ENCODE data around the gene ATP5PD. TPM values are rescaled to one million over a fixed set of nuclear protein-coding genes. Genes with fewer than 3 reads are reported as not detected.
"Not testable (repeated sequence)": the region's sequence is repeated elsewhere in the genome, so short reads cannot be mapped to it uniquely, and the experiment has no call there.

ATP5PD gene
- total RNA-seq, 1 donor from 2014 or later: 863 TPM

DNA sequence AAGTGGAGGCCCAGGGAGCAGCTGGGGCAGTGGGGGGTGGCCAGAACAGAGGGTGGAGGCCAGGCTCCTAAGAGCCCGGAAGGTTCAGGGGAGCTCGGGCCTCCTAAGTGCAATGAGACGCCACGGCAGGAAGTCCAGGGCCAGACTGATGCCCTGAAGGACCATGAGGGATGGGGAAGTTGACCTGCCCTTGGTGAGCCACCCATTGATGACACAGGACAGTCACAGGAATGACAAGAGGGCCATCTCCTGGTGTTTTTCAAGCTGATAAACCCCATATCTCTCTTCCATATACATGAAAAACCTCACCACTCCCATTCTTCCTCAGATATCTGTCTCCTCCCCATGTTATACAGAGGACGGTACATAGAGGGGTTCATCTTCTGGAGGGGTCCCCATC, 40.1 kb downstream of the ATP5PD start:
- intact Hi-C loops (cut with DNase I): no loop called here
- no peak for ATAC-seq
- DNase-seq (ENCODE audit: missing footprints): no peak

DNA sequence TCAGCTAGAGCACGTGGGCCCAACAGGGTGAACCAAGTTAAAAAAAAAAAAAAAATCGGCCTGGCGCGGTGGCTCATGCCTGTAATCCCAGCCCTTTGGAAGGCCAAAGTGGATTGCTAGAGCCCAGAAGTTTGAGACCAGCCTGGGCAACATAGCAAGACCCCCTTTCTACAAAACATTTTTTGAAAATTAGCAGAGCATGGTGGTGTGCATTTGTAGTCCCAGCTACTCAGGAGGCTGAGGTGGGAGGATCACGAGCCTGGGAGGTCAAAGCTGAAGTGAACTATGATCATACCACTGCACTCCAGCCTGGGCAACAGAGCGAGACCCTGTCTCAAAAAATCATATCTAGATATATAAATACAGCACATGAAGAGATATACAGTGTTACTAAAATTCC, 40.7 kb downstream of the ATP5PD start:
- ATAC-seq; intact Hi-C loops (cut with DNase I): not testable (repeated sequence)

DNA sequence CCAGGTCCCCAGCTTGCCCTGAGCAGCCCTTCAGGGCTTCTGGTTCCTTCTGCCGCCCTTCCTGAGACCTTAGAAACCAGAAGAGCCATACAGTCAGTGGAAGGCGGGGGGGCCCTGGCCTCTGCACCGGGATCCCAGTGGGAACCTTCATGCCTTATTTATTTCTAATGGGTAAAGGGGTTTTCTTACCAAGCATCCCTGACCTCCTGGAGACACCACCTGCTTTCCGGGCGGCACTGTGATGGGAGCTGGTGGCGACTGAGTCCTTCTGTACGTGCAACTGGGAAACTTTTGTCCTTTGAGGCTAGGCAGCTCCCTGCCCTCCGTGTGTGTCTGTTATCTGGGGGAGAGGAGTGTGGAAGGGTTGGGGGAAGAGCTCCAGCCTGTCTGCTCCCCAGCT, 41.5 kb downstream of the ATP5PD start:
- DNase-seq (ENCODE audit: missing footprints) (no peak), ATAC-seq (no peak)
- intact Hi-C loops (cut with DNase I): no loop called here

More for the DNA sequence above, 40.7 kb downstream of the ATP5PD start:
- DNase-seq (ENCODE audit: missing footprints): not testable (repeated sequence)

GRCh38 chr17:75004371-75004770, 42.4 kb downstream of the ATP5PD start:
- ATAC-seq (no peak), DNase-seq (ENCODE audit: missing footprints) (no peak)
- intact Hi-C loops (cut with DNase I): no loop called here

- intact Hi-C loops (cut with DNase I): no loop called here
- ATAC-seq: no peak
Observed at GRCh38 chr17:75003957-75004355, 42.8 kb downstream of the ATP5PD start.

DNA sequence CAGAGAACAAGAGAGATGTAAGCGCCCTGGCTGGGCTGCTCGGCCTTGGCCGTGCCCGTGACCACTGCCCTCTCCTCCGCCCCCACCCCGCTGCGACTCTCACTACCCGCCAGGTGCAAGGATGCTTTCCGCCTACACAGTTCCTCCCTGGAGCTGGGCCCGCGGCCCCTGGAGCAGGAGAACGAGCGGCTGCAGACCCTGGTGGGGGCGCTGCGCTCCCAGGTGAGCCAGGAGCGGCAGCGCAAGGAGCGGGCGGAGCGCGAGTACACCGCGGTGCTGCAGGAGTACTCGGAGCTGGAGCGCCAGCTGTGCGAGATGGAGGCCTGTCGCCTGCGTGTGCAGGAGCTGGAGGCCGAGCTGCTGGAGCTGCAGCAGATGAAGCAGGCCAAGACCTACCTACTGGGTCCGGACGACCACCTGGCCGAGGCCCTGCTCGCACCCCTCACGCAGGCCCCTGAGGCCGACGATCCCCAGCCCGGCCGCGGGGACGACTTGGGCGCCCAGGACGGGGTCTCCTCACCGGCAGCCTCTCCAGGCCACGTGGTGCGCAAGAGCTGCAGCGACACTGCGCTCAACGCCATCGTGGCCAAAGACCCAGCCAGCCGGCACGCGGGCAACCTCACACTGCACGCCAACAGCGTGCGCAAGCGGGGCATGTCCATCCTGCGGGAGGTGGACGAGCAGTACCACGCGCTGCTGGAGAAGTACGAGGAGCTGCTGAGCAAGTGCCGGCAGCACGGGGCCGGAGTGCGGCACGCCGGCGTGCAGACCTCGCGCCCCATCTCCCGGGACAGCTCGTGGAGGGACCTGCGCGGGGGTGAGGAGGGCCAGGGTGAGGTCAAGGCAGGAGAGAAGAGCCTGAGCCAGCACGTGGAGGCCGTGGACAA, 43.5 kb downstream of the ATP5PD start:
- intact Hi-C loops (cut with DNase I): no loop called here
- DNase-seq (ENCODE audit: missing footprints): no peak

More at GRCh38 chr17:75003957-75004355, 42.8 kb downstream of the ATP5PD start:
- DNase-seq (ENCODE audit: missing footprints): no peak

GRCh38 chr17:75001915-75002843, 44.6 kb downstream of the ATP5PD start:
- intact Hi-C loops (cut with DNase I): no loop called here
- no peak for ATAC-seq

More for the DNA sequence above, 43.5 kb downstream of the ATP5PD start:
- ATAC-seq: no peak

DNA sequence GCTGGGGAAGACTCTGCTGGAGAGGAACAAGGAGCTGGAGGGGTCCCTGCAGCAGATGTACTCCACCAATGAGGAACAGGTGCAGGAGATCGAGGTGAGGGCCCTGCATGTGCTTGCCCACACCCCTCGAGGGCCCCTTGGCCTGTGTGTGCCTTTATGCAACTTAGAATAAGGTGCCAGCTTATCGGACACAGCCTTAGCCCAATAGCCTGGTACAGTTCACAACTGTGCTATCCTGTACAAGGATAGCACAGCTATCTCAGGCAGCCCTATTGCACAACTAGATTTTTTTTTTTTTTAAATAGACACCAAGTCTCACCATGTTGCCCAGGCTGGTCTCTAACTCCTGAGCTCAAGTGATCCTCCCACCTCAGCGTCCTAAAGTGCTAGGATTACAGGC, 47.2 kb downstream of the ATP5PD start:
- DNase-seq (ENCODE audit: missing footprints): no peak
- intact Hi-C loops (cut with DNase I): no loop called here
- peak; percentile 84 for ATAC-seq

More at GRCh38 chr17:75001915-75002843, 44.6 kb downstream of the ATP5PD start:
- DNase-seq (ENCODE audit: missing footprints): no peak

- DNase-seq (ENCODE audit: missing footprints) (no peak), ATAC-seq (peak; percentile 79)
Observed at GRCh38 chr17:74998783-74999182, 48.0 kb downstream of the ATP5PD start.

DNA sequence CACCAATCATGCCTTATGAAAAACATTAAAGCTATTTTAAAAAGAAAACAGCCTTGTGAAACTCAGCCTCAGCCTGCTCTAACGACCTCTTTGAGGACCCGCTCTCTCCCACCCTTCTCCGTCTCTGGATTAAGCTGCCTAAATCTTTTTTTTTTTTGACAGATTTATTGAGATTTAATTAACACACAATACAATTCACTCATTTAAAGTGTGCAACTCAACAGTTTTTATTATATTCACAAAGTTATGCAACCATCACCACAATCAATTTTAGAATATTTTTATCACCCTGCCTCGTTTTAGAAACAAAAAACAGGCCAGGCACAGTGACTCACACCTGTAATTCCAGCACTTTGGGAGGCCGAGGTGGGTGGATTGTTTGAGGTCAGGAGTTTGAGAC, 50.9 kb downstream of the ATP5PD start:
- ATAC-seq: no peak
- DNase-seq (ENCODE audit: missing footprints): no peak
- intact Hi-C loops (cut with DNase I): no loop called here

More at GRCh38 chr17:74998783-74999182, 48.0 kb downstream of the ATP5PD start:
- intact Hi-C loops (cut with DNase I): no loop called here

GRCh38 chr17:74994440-74994839, 52.3 kb downstream of the ATP5PD start:
- intact Hi-C loops (cut with DNase I): no loop called here
- no peak for ATAC-seq
- no peak for DNase-seq (ENCODE audit: missing footprints)

DNA sequence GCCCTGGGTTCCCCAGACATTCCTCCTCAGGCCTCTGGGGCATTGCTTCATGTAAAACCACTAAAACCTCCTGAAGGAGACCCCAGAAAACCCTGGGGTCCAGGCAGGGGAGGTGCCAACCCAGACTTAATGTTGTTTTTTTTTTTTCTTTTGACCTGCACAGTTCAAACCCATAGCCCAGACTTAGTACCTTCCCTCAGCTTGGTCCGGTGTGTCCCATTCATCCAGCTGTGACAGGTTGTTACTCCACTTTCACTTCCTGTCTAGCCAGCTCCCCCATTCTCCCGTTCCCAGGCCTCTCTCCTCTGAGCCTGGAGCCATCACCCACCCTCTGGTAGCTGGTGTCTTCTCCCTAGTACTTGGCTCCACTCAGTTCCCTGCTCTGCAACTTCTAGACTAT, 54.5 kb downstream of the ATP5PD start:
- ATAC-seq (no peak), DNase-seq (ENCODE audit: missing footprints) (no peak)
- intact Hi-C loops (cut with DNase I): no loop called here

- no peak for ATAC-seq
- no peak for DNase-seq (ENCODE audit: missing footprints)
- intact Hi-C loops (cut with DNase I): no loop called here
Observed at GRCh38 chr17:74990581-74991105, 56.1 kb downstream of the ATP5PD start.

Other genes with a start within 250 kb of the ATP5PD start
- gene GRIN2C, start 187.1 kb downstream of the ATP5PD start, total RNA-seq: 1.2 TPM
- 4.3 TPM for gene FDXR, start 174.0 kb downstream of the ATP5PD start, total RNA-seq
- 0.19 TPM for gene FADS6, start 153.3 kb downstream of the ATP5PD start, total RNA-seq
- gene USH1G, start 123.7 kb downstream of the ATP5PD start, total RNA-seq: not detected
- not detected for gene OTOP2, start 122.7 kb downstream of the ATP5PD start, total RNA-seq
- gene OTOP3, start 111.1 kb downstream of the ATP5PD start, total RNA-seq: not detected
- gene HID1, start 74.2 kb downstream of the ATP5PD start, total RNA-seq: 8.5 TPM
- 22.1 TPM for gene CDR2L, start 59.3 kb downstream of the ATP5PD start, total RNA-seq
- gene MRPL58, start 34.3 kb downstream of the ATP5PD start, total RNA-seq: 51.4 TPM
- 26.7 TPM for gene KCTD2, start 256 bp upstream of the ATP5PD start, total RNA-seq
- 7.1 TPM for gene SLC16A5, start 41.0 kb upstream of the ATP5PD start, total RNA-seq
- gene ARMC7, start 63.0 kb upstream of the ATP5PD start, total RNA-seq: 6.4 TPM
- gene NT5C, start 84.8 kb upstream of the ATP5PD start, total RNA-seq: 24.6 TPM
- 17.1 TPM for gene JPT1, start 107.5 kb upstream of the ATP5PD start, total RNA-seq
- 217 TPM for gene SUMO2, start 136.0 kb upstream of the ATP5PD start, total RNA-seq
- 28.7 TPM for gene NUP85, start 158.7 kb upstream of the ATP5PD start, total RNA-seq
- 25.1 TPM for gene GGA3, start 214.6 kb upstream of the ATP5PD start, total RNA-seq
- 123 TPM for gene MRPS7, start 214.9 kb upstream of the ATP5PD start, total RNA-seq
- gene MIF4GD, start 224.3 kb upstream of the ATP5PD start, total RNA-seq: 15.1 TPM
- 19.5 TPM for gene SLC25A19, start 242.5 kb upstream of the ATP5PD start, total RNA-seq